BE2C (cell line): Measurements from ENCODE around the gene COX6B1.

ENCODE experiments used
- DNase-seq: peaks from one replicate; pipeline ENCODE4 v3.0.0-alpha.2; 2020
- H3K27me3 ChIP-seq: fragments of 250-450 bp; sonication (Bioruptor Pico); 2 replicates; pipeline ENCODE4 v1.5.1; 2020; ENCODE audit warnings: mild to moderate bottlenecking
- H3K36me3 ChIP-seq: fragments of 250-450 bp; sonication (Bioruptor Pico); 2 replicates; pipeline ENCODE4 v1.5.1; 2020; ENCODE audit warnings: mild to moderate bottlenecking
- H3K4me1 ChIP-seq: fragments of 250-450 bp; sonication (Bioruptor Pico); 2 replicates; pipeline ENCODE4 v1.5.1; 2020
- H3K4me3 ChIP-seq: 2 replicates; pipeline ENCODE4 v1.5.1; 2011; ENCODE audit warnings: low read depth, low read length
- H3K9me3 ChIP-seq: fragments of 250-450 bp; sonication (Bioruptor Pico); 2 replicates; pipeline ENCODE4 v1.5.1; 2020
- TF ChIP-seq, protein P1 (sequence below): IDR thresholded peaks from 2 replicates; pipeline ENCODE4 v1.5.1; 2012; ENCODE audit warnings: mild to moderate bottlenecking, low read depth, low read length

Gene COX6B1

DNA sequence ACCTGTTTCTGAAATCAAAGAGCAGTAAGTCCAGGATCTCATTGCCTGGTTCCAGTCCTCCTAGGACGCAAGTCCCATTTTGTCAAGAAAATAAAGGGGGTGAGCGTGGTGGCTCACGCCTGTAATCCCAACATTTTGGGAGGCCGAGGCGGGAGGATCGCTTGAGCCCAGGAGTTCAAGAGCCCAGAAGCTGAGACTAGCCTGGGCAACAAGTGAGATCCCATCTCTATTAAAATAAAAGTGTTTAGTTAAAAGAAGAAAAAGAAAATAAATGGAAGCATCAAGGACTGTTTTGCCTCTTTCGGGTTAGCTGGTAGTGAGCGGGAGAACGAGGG is 35.9 kb upstream of the COX6B1 start:
- H3K27me3 ChIP-seq: no peaks in the 10 kb centered on the region
- H3K4me3 ChIP-seq: peak overlapping the region; percentile 97
- H3K9me3 ChIP-seq: no peaks in the 10 kb centered on the region; the same call in 1 of the 2 replicates
- DNase-seq: no peak
- H3K36me3 ChIP-seq: peaks cover 11% of the 10 kb centered on the region
- TF ChIP-seq, protein P1, sequence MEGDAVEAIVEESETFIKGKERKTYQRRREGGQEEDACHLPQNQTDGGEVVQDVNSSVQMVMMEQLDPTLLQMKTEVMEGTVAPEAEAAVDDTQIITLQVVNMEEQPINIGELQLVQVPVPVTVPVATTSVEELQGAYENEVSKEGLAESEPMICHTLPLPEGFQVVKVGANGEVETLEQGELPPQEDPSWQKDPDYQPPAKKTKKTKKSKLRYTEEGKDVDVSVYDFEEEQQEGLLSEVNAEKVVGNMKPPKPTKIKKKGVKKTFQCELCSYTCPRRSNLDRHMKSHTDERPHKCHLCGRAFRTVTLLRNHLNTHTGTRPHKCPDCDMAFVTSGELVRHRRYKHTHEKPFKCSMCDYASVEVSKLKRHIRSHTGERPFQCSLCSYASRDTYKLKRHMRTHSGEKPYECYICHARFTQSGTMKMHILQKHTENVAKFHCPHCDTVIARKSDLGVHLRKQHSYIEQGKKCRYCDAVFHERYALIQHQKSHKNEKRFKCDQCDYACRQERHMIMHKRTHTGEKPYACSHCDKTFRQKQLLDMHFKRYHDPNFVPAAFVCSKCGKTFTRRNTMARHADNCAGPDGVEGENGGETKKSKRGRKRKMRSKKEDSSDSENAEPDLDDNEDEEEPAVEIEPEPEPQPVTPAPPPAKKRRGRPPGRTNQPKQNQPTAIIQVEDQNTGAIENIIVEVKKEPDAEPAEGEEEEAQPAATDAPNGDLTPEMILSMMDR: no peak
- no peaks in the 10 kb centered on the region for H3K4me1 ChIP-seq

DNA sequence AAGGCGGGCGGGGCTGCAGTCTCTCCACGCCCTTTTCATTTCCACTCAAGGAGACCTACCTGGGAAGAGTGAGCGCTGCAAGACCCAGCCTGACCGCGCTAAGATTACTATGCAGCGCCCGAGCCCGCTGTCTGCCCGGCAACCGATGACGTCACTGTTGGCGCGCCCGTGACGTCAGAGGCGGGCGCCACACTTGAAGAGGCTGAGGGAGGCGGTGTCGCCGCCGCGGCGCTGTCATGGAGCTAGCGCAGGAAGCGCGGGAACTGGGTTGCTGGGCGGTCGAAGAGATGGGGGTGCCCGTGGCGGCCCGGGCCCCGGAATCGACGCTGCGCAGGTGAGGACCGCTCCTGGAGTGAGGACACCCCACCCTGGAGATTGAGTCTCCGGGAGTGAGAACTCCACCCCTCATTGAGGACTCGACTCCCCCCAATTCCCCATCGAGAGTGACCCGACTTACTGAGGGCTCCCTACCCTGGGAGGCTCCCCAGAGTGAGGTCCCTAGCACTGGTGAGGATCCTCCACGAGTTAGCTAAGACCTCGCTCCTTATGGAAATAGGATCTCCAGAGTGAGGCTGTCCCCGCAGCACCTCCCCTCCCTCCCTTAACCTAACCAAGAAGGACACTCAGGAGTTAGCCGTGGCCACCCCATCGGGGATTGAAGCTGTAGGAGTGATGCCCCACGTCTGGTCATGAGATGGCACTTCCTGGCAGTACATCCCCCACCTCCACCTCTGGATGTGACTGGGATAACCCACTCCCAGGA is 35.4 kb upstream of the COX6B1 start, which contains the start of gene HAUS5:
HAUS5 (plus strand) TSS at position 177 of the 763 bp plus-strand sequence; CDS start at position 237, 60 bp downstream.
- TF ChIP-seq, protein P1: 0 out of 2 replicates have a peak, but pooled peaks have one; percentile 5
- Histone ChIP-seq H3K4me1 (no peaks in the 10 kb centered on the region), H3K4me3 (peak within 1 kb of the TSS; percentile 97), H3K27me3 (no peaks in the 10 kb centered on the region), H3K9me3 (no peaks in the 10 kb centered on the region; the same call in 1 of the 2 replicates), H3K36me3 (peaks cover 11% of the 10 kb centered on the region)
- peak; percentile 95 for DNase-seq

DNA sequence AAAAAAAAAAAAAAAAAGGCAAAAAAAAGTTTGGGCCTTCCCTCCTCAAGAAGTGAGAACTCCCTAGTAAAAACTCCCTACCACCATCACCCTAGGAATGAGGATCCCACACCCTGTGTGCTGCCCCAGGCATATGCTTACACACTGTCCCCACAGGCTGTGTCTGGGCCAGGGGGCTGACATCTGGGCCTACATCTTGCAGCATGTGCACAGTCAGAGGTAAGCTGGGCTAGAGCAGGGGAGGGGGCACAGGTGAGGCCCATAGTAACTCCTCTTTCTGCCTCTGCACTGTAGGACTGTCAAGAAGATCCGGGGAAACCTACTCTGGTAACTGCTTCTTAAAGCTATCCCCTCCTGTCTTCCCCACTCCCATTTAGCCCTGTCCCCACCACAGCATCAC is 34.5 kb upstream of the COX6B1 start:
- H3K4me3 ChIP-seq: peak overlapping the region; percentile 97
- TF ChIP-seq, protein P1: no peak

DNA sequence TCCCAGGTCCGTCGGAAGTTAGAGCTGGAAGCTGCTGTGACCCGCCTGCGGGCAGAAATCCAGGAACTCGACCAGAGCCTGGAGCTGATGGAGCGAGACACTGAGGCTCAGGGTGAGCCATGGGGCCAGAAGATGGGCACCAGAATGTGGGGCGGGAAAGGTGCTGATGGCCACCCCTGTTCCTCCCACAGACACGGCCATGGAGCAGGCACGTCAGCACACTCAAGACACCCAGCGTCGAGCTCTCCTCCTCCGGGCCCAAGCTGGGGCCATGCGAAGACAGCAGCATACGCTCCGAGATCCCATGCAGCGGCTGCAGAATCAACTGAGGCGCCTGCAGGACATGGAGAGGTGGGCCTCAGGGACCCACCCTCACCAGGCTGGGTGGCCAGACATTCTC is 33.1 kb upstream of the COX6B1 start:
- no peak for DNase-seq
- Histone ChIP-seq H3K4me3 (no peak overlapping the region), H3K27me3 (no peaks in the 10 kb centered on the region), H3K4me1 (no peaks in the 10 kb centered on the region), H3K9me3 (no peaks in the 10 kb centered on the region), H3K36me3 (peaks cover 11% of the 10 kb centered on the region)
- TF ChIP-seq, protein P1: no peak

More for the DNA sequence above, 34.5 kb upstream of the COX6B1 start:
- DNase-seq: no peak
- Histone ChIP-seq H3K9me3 (no peaks in the 10 kb centered on the region), H3K27me3 (no peaks in the 10 kb centered on the region), H3K36me3 (peaks cover 11% of the 10 kb centered on the region), H3K4me1 (no peaks in the 10 kb centered on the region)

DNA sequence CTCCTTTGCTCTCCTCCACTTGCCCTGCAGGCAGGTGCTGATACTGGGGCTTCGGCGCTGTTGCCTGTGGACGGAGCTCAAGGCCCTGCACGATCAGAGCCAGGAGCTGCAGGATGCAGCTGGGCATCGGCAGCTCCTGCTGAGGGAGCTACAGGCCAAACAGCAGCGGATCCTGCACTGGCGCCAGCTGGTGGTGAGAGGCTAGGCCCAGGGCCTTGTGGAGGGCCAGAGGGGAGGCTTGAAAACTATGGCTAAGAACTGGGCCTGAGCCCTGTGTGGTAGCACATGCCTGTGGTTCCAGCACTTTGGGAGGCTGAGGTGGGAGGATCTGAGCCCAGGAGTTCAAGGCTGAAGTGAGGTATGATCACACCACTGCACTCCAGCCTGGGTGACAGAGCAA is 29.3 kb upstream of the COX6B1 start:
- Histone ChIP-seq H3K4me3 (no peak overlapping the region), H3K9me3 (no peaks in the 10 kb centered on the region), H3K27me3 (no peaks in the 10 kb centered on the region), H3K4me1 (no peaks in the 10 kb centered on the region), H3K36me3 (peaks cover 11% of the 10 kb centered on the region)
- TF ChIP-seq, protein P1: peak; percentile 25
- no peak for DNase-seq

DNA sequence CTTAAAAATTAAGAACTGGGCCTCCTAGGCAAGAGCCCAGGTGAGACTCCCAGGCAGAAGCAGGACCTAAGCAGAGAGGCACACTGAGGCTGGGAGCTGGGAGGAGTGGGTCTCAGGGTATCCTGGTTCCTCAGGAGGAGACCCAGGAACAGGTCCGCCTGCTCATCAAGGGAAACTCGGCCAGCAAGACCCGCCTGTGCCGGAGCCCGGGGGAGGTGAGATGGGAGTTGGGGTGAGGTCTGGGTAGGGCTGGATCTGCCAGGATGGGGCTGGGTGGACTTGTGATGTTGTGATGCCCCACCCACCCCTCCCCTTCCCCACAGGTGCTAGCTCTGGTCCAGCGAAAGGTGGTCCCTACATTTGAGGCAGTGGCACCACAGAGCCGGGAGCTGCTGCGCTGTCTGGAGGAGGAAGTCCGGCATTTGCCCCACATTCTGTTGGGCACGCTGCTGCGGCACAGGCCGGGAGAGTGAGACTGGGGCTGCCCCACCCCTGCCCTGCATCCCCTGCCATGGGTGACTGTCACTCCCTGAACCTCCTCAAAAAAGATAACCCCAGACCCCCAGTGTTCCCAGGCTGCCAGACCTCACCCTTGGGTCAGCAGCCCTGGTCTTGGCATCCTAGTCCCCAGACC is 28.7 kb upstream of the COX6B1 start:
- Histone ChIP-seq H3K27me3 (no peaks in the 10 kb centered on the region), H3K9me3 (no peaks in the 10 kb centered on the region), H3K36me3 (peaks cover 11% of the 10 kb centered on the region), H3K4me3 (no peak overlapping the region), H3K4me1 (no peaks in the 10 kb centered on the region)
- DNase-seq: no peak
- TF ChIP-seq, protein P1: no peak
